WERI-Rb-1 (cell line): Measurements from ENCODE around the gene UNC119.

Experiments
- DNase-seq: peaks from one replicate; pipeline ENCODE4 v3.0.0-alpha.2; 2020
- H3K27ac ChIP-seq: fragments of 250-450 bp; sonication (Bioruptor Pico); 2 replicates; pipeline ENCODE4 v1.5.1; 2020; ENCODE audit warnings: mild to moderate bottlenecking, moderate library complexity
- H3K27me3 ChIP-seq: fragments of 250-450 bp; sonication (Bioruptor Pico); 2 replicates; pipeline ENCODE4 v1.5.1; 2021; ENCODE audit warnings: mild to moderate bottlenecking, low read depth, moderate library complexity; ENCODE audit not compliant: insufficient read depth, severe bottlenecking
- H3K36me3 ChIP-seq: fragments of 250-450 bp; sonication (Bioruptor Pico); 2 replicates; pipeline ENCODE4 v1.5.1; 2020; ENCODE audit warnings: mild to moderate bottlenecking, moderate library complexity
- H3K4me3 ChIP-seq: 2 replicates; pipeline ENCODE4 v1.5.1; 2011; ENCODE audit warnings: low read depth, mild to moderate bottlenecking, control low read depth, low read length
- H3K9me3 ChIP-seq: fragments of 250-450 bp; sonication (Bioruptor Pico); 2 replicates; pipeline ENCODE4 v1.5.1; 2021; ENCODE audit warnings: mild to moderate bottlenecking, moderate library complexity; ENCODE audit not compliant: severe bottlenecking
- CTCF ChIP-seq: IDR thresholded peaks from 2 replicates; pipeline ENCODE4 v1.5.1; 2011; ENCODE audit warnings: low read depth, mild to moderate bottlenecking, control low read depth, inconsistent platforms, low read length

Gene UNC119

GRCh38 chr17:28499364-28499664 lies 53.1 kb downstream of the UNC119 start:
- no peak for TF ChIP-seq CTCF
- no peak overlapping the region for H3K4me3 ChIP-seq
- H3K27me3 ChIP-seq = no peaks in the 10 kb centered on the region
- no peaks in the 10 kb centered on the region for H3K9me3 ChIP-seq
- no peaks in the 10 kb centered on the region for H3K36me3 ChIP-seq
- no peak for DNase-seq
- H3K27ac ChIP-seq = no peak overlapping the region

DNA sequence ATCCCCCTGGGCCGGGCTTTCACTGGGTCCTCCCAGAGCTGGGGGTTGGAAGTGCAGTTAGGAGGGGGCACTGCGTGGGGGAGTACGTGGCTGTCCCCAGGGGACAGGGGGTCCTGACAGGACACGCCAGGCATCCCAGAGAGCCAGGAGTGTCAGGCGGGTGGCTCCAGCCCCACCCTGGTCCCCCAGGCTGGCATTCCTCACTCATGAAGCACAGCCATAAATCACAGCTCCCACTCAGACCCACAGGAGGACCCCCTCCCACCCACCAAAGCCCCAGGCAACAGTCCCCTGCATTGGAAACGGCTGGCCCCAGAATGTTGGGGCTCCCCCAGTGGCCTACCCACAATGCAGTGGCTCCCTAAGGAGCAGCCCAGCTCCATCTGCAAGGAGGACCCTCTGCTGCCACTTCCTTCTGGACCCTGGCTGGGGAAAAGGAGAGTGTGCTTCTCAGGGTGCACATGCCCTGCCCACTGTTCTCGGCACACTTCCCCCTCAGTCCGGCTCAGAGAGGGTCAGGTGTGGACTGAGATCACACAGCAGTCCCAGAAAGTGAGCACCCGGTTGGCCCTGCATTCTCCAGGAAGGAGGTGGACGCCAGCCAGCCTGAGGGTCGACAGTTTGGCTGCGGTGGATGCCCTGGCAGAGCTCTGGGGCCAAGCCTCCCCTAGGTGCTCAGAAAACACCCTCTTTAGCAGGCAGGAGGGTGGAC lies 53.6 kb downstream of the UNC119 start:
- no peak overlapping the region for H3K27ac ChIP-seq
- no peak overlapping the region for H3K4me3 ChIP-seq
- H3K36me3 ChIP-seq = no peaks in the 10 kb centered on the region
- no peaks in the 10 kb centered on the region for H3K27me3 ChIP-seq
- no peak for TF ChIP-seq CTCF
- no peak for DNase-seq
- H3K9me3 ChIP-seq = no peaks in the 10 kb centered on the region

DNA sequence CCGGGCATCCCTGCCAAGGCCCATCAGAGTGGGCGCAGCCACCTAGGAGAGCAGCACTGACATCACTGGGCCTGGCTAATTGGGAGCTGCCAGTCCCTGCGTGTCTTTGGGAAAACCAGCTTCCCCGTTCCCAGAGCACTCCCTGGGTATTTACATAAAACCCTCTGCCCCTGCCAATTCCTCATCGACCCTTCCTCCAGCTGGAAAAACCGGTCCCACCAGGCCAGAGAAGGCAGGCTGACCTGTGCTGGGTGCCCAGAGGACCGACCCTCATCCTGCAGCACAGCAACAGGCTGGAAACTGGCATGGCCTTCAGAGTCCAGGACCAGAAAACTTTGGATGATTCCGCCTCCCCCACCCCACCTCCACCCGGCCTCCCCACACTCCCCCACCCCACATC lies 54.5 kb downstream of the UNC119 start:
- DNase-seq = no peak
- Histone ChIP-seq H3K4me3 (no peak overlapping the region), H3K27ac (no peak overlapping the region), H3K27me3 (no peaks in the 10 kb centered on the region), H3K9me3 (no peaks in the 10 kb centered on the region), H3K36me3 (no peaks in the 10 kb centered on the region)
- no peak for TF ChIP-seq CTCF
